ENCODE data around the gene BCL2L1. TPM values are rescaled to one million over a fixed set of nuclear protein-coding genes. Genes with fewer than 3 reads are reported as not detected.

BCL2L1 gene
- total RNA-seq, 1 donor from 2014 or later = 73.4 TPM

DNA sequence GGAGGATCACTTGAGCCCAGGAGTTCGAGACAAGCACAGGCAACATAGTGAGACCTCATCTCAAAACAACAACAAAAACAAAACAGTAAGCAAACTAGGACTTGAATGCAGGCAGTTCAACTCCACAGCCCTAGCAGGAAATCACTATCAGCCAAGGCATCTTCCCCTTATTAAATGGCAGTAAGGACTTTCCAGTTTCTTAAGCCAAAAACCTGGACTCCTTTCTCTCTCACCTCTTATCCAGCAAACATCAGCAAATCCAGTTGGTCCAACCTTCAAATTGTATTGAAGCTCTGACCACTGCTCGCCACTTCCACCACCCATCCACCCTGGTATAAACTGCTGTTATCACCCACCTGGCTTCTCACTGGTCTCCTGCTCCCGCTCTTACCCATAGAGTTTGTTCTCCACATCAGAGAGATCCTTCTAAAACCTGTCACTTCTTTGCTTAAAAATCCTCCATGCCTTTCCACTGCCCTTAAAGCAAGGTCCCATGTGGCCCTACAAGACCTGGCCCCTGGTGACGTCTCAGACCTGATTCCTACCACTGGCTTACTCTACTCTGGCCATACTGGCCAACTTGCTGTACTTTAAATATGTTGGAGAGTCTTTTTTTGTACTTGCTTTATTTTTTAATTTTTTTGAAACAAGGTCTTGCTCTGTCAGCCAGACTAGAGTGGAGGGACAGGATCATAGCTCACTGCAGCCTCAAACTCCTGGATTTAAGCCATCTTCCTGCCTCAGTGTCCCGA lies 27.6 kb downstream of the BCL2L1 start:
- intact Hi-C loops (cut with micrococcal nuclease) = no loop called here

DNA sequence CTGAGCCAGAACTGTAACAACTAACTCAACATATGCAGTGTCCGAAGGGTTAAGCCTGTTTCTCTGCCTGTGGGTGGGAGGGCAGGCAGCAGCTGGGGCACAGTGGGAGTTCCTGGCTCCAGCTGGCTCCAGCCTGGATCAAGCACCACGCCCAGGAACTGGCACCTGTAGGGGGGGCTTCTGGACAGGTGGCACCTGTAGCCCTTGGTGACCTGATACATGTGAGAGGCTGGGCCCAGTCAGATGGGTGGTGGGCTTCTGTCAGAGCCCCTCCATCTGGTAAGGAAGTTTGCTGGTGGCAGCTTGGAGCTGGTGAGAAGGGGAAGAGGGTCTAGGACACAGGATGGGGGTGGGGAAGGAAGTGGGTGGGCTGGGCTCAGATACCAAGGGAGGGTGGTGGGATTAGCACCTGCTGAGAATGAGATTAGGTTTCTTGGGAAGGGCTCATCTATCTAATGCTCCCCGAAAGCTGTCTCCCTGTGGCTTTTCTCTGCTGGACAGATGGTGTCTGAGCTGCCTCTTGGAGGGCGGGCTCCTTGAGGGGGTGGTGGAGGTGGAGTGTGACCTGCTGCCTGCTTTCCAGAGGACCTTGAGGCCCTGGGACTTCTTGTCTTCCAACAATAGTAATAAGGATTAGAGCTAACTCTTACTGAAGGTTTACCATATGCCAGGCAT lies 28.5 kb downstream of the BCL2L1 start:
- intact Hi-C loops (cut with micrococcal nuclease) = no loop called here

DNA sequence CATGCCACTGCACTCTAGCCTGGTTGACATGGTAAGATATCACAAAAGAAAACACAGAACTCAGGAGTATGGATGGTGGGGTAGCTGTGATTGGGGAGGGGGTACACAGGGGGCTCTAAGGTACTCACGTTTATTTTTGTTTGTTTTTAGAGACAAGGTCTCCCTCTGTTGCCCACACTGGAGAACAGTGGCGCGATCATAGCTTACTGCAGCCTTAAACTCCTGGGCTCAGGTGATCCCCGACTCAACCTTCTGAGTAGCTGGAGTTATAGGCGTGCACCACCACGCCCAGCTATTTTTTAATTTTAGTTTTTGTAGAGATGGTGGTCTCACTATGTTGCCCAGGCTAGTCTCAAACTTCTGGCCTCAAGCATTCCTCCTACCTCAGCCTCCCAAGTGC lies 29.3 kb downstream of the BCL2L1 start:
- intact Hi-C loops (cut with micrococcal nuclease) = no loop called here

DNA sequence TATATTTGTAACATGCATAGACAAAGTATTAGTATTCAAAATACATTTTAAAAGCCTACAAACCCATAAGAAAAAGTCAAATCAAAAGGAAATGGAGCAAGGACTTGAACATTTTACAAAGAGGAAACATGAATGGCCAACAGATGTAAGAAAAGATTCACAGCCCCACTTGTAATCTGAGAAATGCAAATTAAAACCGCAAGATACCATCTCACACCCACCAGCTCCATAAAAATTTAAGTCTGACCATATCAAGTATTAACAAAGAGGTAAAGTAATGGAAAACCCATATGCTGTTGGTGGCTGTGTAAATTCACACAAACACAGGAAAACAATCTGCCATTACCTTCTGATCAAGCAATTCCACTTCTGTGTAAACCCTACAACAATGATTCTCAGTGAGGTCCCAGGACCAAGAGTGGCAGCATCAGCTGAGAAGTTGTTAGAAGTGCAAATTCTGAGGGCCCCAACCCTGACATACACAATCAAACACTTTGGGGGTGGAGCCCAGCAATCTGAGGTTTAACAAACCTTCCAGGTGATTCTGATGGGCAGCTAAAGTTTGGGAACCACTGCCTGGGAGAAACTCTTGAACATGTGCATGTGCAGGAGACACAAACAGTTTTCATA lies 30.9 kb downstream of the BCL2L1 start:
- intact Hi-C loops (cut with micrococcal nuclease) = no loop called here

DNA sequence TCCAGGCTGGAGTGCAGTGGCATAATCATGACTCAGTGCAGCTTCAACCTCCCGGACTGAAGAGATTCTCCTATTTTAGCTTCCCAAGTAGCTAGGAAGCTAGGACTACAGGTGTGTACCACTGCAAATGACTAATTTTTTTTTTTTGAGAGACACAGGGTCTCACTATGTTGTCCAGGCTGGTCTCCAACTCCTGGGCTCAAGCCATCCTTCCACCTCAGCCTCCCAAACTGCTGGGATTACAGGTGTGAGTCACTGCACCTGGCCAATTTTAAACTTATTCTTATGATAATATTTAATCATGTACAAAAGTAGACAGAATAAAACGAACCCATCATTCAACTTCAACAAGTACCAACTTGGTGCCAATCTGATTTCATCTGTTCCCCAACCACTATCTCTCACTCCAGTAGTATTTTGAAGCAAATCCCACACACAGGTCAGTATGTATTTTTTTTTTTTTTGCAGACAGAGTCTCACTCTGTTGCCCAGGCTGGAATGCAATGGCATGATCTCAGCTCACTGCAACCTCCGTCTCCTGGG lies 32.5 kb downstream of the BCL2L1 start:
- intact Hi-C loops (cut with micrococcal nuclease) = no loop called here

DNA sequence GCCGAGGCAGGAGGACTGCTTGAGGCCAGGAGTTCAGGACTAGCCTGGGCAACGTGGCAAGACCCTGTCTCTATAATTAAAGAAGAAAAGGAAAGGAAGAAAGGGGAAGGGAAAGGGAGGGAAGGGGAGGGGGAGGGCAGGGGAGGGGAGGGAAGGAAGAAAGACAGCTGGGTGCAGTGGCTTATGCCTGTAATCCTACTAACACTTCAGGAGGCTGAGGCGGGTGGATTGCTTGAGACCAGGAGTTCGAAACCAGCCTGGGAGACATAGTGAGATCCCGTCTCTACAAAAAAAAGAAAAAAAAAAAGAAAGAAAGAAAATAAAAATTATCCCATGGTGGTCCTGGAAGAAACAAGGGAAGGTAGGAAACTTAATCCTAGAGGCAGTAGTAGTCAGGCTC lies 33.5 kb downstream of the BCL2L1 start:
- intact Hi-C loops (cut with micrococcal nuclease) = no loop called here

DNA sequence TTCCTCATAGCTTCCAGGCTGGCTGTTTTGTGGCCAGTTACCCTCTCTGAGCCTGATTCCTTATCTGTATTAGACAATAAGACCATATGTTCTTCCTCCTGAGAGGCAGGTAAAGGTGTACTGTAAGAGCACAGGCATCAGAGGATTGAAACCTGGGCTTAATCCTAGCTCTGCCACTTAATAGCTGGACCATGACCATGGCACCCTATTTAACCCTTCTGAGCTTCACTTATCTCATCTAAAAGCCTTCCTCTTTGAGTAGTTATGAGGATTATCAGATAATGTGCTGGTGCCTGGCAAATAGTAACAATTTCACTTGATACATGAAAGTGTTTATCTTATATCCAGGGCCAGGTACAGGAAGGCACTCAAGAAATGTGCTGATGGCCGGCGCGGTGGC lies 34.9 kb downstream of the BCL2L1 start:
- intact Hi-C loops (cut with micrococcal nuclease) = no loop called here

DNA sequence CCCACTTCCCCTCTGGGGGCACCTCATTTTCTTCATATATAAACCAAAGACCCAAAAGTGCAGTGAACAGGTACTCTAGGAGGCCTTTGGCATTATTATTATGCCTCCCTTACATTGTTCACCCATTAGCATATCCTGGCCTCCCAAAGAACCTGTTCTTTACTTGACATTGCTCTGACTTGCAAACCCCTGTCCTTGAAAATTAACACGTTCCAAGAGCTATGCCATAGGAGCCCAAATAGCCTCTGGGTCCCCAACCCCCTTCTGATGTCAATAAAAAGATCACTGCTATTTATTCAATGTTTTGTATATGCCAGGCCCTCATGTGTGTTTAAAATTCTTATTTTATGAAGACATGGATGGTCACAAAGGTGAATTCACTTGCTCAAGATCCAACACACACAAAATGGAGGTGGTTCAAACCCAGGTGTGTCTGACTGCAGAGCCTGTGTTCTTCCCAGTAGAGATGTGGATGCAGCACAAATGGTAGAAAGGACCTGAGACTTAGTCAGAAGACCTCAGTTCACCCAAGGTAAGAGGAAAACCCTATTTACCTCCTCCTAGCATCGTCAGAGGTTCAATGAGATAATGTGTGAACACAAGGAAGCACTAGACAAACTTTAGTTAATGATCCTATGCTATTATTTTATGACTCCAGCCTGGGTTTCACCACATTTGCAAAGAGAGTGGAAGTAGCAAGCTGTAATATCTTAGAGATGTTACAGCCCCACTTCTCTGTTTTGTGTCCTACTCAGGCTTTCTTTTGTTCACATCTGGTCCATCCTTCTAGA lies 36.6 kb downstream of the BCL2L1 start:
- intact Hi-C loops (cut with micrococcal nuclease) = no loop called here

DNA sequence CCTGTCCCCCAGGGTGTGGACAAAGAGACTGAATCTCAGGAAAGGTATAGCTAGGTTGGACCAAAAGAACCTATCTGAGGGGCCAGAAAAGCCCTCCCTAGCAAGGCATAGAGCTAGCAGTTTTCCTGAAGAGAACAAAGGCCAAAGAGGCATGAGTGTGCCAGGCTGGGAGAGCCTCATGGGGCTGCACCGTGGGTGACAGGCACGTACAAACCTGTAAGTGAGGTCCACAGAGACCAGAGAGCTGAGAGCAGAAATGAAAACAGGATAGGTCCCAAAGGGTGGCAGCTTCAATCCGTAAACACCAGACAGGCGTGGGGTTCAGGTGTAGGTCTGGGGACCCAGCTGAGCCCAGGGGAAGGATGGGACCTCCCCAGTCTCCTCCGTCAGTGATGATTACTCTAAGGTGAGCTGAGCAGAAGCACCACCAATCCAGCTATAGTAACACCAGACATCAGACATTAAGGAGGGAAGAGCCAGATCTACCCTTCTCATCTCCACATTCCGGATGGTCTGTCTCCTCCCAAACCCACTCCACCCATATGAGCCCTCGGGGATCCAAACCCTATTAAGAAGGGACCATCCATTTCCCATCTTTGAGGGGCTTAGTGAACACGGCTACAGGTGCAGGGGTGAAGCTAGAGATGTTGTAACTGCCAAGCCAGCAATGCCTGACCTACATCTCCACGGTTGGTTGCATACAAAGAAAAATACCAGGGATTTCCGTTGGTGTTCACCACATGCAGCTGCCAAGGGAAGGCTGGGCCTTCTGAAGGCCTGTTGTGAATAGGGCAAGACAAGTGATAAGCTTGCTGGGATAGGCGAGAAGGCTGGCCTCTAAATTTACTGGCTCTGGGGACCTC lies 38.3 kb downstream of the BCL2L1 start:
- intact Hi-C loops (cut with micrococcal nuclease) = no loop called here

DNA sequence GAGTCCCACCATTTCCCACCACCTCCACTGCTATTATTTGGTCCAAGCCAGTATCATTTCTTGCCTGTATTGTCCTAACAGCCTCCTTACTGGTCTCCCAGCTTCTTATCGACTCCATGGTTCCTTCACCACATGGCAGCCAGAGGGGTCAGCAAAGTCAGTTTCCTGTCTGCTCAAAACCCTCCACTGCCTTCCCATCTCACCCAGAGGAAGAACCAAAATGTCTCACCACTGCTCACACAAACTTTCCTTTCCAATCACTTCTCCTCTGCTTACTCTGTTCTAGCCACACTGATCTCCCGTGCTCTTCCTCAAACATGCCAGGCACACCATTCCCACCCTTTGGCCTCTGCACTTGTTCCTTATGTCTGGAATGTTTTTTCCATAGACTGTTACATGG lies 39.7 kb downstream of the BCL2L1 start:
- intact Hi-C loops (cut with micrococcal nuclease) = no loop called here

DNA sequence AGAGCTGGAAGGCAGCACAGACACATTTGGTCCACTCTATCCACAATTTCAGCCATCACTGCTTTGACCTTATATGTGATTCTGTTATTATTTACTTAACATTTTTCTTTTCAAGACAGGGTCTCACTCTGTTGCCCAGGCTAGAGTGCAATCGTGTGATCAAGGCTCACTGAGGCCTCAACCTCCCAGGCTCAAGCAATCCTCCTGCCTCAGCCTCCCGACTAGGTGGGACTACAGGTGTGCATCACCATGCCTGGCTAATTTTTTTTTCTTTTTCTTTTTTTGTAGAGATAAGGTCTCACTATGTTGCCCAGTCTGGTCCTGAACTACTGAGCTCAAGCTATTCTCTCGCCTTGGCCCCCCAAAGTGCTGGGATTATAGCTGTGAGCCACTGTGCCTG lies 40.3 kb downstream of the BCL2L1 start:
- intact Hi-C loops (cut with micrococcal nuclease) = no loop called here

DNA sequence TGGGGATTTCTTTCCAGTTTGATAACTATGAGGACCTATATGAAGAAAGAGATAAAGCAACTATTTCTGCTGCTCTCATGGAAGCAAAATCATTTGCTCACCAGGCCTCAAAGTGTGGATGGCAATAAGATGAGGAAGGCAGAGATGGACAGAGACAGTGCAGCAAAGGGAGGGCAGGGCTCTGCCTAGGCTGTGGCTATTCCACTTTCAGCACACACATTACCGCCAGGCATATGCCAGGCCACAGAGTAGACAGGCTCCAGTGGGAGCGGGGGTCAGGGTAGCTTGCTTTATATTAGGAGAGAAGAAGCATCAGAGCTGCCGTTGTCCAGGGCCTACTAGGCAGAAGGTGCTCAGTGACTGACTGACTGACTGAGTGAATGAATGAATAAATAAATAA lies 40.9 kb downstream of the BCL2L1 start:
- intact Hi-C loops (cut with micrococcal nuclease) = no loop called here

DNA sequence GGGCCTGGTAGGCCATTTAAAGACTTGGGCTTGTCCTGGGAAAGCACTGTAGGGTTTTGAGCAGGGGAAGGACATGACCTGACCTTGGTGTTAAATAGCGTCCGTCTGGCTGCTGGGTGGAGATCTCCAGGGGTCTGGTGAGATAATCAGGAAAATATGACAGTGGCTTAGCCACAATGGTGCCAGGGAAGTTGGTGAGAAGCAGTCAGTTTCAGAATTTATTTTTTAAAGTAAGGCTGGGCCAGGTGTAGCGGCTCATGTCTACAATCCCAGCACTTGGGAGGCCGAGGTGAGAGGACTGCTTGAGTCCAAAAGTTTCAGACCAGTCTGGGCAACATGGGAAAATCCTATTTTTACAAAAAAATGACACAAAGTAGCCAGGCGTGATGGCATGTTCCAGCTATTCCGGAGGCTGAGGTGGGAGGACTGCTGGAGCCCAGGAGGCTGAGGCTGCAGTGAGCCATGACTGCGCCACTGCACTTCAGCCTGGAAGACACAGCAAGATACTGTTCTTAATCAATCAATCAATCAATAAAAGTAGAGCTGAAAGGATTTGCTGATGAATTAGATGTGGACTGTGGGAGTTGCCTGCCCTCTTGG lies 41.4 kb downstream of the BCL2L1 start:
- intact Hi-C loops (cut with micrococcal nuclease) = no loop called here

DNA sequence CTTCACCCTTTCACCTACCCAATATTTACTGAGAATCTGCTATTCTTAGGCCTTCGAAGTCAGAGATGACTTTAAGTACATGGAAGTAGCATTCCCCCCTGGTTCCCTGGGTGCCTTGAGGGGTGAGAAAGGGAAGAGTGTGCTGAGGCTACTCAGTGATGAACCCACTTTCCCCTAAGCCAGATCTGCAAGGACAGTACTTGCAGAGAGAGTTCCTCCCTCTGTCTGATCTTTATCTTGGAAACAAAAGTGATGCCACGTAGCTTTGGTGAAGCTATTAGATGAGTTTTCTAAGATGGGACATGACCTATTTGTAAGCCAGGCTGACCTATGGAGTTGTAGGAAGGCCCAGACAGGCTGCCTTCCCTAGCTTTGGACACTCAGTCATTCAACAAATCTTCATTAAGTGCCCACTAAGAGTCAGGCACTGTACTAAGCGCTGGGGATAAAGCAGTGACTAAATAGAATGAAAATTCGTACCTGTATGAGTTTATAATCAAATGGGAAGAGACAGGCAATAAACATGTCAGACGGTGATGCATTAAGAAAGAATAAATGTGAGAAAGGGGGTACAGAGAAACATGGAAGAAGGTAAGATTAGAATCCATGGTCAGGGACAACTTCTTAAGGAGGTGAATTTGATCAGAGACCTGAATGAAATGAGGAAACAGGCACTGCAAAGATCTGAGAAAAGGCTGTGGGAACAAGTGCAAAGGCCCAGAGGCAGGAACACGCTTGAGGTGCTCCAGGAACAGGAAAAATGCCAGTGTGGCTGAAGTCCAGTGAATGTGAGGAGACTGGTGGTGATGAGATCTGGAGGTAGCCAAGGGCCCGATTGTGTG lies 42.2 kb downstream of the BCL2L1 start:
- intact Hi-C loops (cut with micrococcal nuclease) = no loop called here

DNA sequence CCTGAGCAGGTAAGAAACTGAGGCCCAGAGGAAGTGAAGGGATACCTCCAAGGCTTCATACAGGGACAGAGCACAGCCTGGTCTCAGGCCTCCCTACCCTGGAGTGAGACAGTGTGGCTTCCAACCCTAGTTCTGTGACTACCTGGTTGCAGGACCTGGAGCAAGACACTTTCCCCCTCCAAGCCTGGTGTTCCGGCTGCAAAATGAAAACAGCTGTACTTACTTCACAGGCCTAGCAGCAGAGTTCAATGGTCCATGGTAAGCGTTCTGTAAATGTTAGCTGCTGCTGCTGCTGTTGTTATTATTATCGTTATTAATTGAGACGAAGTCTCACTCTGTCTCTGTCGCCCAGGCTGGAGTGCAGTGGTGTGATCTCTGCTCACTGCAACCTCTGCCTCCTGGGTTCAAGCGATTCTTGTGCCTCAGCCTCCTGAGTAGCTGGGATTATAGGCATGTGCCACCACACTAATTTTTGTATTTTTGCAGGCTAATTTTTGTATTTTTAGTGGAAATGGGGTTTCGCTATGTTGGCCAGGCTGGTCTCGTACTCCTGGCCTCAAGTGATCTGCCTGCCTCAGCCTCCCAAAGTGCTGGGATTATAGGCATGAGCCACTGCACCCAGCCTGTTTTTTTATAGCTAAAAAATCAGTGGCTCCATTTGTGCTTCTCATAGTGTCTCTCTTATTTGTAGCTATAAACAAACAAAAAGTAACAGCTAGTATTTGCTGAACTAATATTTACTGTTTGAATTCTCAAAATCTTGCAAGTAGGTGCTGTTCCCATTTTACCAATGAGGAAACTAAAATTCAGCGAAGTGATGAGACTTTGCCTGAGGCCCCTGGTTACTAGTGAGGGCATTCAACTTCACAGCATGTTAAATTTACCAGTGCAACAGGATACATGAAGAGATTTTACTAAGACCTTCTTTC lies 43.0 kb downstream of the BCL2L1 start:
- intact Hi-C loops (cut with micrococcal nuclease) = no loop called here

DNA sequence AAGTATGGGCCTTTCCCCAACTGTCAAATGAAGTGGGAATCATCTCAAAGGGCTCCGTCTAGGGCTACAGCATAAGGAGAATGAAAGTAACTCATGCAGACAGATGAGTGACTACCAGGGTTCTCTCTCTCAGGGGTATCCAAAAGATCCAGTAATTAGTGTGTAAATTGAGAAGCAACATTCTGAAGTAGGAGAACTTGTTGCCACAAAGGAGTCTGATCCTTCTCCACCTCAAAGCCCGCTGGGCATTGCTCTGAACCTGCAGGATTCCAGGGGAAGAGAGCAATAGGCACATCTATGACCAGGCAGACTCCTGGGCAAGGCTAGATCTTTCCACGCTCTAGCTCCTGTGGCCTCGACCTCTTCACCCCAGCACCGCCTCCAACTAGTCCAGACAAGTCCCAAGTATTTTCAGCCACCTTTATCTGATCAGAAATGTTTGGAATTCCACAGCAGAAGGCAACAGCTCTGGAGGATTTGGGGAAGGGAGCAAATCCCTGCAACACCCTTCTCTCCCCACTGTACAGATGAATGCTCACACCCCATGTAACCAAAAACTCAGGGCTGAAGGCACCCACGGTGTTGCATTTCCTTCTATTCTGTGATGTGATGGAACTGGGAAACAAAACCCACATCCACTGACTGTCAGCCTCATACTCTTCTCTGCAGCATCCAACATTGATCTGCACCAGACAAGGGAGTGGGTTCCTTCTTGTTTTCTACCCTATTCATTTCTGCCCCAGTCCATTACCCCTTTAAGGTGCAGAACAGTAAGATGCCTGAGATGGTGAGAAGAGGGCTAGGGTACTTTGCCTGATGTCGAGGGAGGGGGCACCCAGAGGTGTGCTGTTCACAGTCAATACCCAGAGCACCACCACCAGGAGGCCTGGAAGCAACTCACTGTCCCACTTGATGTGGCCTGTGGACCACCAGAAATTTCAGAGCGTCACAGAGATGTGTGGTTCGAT lies 44.0 kb downstream of the BCL2L1 start:
- intact Hi-C loops (cut with micrococcal nuclease) = no loop called here

Data from T-helper 2 cell treated with Interferon-gamma antibody and Interleukin-4, amounts not matched to agents 100 ng/mL and 5 ng/mL, for 36 hours (primary cell).